KBM-7 (cell line): ENCODE data around the gene PCNX2.

Experiments used
- DNase-seq: peaks from one replicate; pipeline ENCODE4 v3.0.0-alpha.2; 2015
- in situ Hi-C: fragments of 300-500 bp; cut with MboI; formaldehyde crosslinking; loops from 2 replicates; pipeline ENCODE4 v1.14.3; 2020; ENCODE audit warnings: low sequenced_read_pairs, low pct_unique_long_range_greater_than_20kb, mixed read lengths

PCNX2 gene

GRCh38 chr1:233295237-233295974 lies at the start of gene PCNX2:
PCNX2 (minus strand) TSS chr1:233295725; CDS start chr1:233295478, 247 bp downstream.
- DNase-seq, result peak; percentile 26
- in situ Hi-C loops, result no loop called here

- DNase-seq, result no peak
- in situ Hi-C loops, result no loop called here
Measured at GRCh38 chr1:233343262-233343661, 47.7 kb upstream of the PCNX2 start.

GRCh38 chr1:233342086-233342485 lies 46.6 kb upstream of the PCNX2 start:
- no peak for DNase-seq
- in situ Hi-C loops, result no loop called here

GRCh38 chr1:233340966-233341516 lies 45.5 kb upstream of the PCNX2 start:
- DNase-seq, result peak; percentile 42
- in situ Hi-C loops, result no loop called here

- DNase-seq, result no peak
- in situ Hi-C loops, result no loop called here
Measured at GRCh38 chr1:233340031-233340555, 44.6 kb upstream of the PCNX2 start.

DNA sequence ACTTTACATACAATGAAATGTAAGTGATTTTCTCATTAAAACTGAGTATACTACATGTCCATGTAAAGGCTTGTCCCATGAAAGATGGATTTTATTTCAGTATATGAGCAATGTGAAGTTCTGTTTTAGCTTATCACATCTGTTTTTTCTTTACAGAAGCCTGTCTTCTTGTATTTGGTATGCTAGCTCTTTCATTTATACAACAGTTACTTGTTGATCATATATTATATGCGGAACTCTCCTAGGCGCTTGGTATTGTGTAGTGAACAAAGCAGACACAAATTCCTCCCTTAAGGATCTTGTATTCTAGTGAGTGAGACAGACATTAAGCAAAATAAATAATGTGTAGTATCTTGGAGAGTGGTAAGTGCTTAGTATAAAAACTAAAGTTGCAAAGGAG lies 42.6 kb upstream of the PCNX2 start:
- in situ Hi-C loops, result no loop called here
- no peak for DNase-seq

GRCh38 chr1:233337505-233337904 lies 42.0 kb upstream of the PCNX2 start:
- in situ Hi-C loops, result no loop called here
- DNase-seq, result no peak

GRCh38 chr1:233336554-233337456 lies 41.3 kb upstream of the PCNX2 start:
- DNase-seq, result no peak
- in situ Hi-C loops, result no loop called here

DNA sequence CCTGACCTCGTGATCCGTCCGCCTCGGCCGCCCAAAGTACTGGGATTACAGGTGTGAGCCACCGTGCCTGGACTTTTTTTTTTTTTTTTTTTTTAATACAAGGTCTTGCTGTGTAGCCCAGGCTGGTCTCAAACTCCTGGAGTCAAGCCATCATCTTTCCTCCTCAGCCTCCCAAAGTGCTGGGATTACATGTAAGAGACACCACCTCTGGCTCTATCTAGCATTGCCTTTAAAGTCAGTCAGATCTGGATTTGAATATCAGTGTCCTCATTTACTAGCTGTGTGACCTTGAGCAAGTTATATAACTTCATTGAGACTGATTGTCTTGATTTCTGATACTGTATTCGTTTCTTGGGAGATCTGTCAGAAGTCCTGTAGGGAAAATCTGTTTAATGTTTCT lies 38.6 kb upstream of the PCNX2 start:
- DNase-seq, result no peak
- in situ Hi-C loops, result no loop called here

- peak; percentile 23 for DNase-seq
- in situ Hi-C loops, result no loop called here
Measured at GRCh38 chr1:233333086-233333485, 37.6 kb upstream of the PCNX2 start.

- in situ Hi-C loops, result no loop called here
- peak; percentile 20 for DNase-seq
Measured at GRCh38 chr1:233331676-233332519, 36.4 kb upstream of the PCNX2 start.

- in situ Hi-C loops, result no loop called here
- peak; percentile 29 for DNase-seq
Measured at GRCh38 chr1:233328142-233328921, 32.8 kb upstream of the PCNX2 start.

DNA sequence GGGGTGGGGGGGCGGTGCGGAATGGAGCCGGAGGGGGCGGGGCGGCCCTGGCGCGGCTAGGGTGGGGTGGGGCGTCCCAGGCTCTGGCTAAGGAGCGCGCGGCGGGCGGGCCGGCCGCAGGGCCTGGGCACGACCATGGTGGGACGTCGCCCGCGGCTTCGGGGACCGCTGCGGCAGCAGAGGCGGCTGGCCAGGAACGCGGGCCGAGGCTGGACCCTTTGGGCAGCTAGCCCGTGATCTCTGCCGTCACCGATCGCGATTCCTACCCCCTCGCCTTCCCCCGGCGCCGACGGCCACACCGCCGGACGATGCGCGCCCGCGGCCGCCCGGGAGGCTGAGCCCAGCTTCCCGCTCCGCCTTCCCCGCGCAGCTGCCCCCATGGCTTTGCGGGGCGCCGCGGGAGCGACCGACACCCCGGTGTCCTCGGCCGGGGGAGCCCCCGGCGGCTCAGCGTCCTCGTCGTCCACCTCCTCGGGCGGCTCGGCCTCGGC lies 32.2 kb upstream of the PCNX2 start, which contains the start of gene MAP3K21:
TSS of gene MAP3K21 (plus strand) at position 74 of the 491 bp plus-strand sequence. CDS start at position 379, 305 bp downstream.
- DNase-seq, result peak; percentile 43
- in situ Hi-C loops, result no loop called here

GRCh38 chr1:233326811-233327650 lies 31.5 kb upstream of the PCNX2 start:
- in situ Hi-C loops, result no loop called here

GRCh38 chr1:233326319-233326718 lies 30.8 kb upstream of the PCNX2 start:
- no peak for DNase-seq
- in situ Hi-C loops, result no loop called here

More at GRCh38 chr1:233326811-233327650, 31.5 kb upstream of the PCNX2 start:
- DNase-seq, result peak; percentile 85

GRCh38 chr1:233323718-233324117 lies 28.2 kb upstream of the PCNX2 start:
- no peak for DNase-seq
- in situ Hi-C loops, result no loop called here

DNA sequence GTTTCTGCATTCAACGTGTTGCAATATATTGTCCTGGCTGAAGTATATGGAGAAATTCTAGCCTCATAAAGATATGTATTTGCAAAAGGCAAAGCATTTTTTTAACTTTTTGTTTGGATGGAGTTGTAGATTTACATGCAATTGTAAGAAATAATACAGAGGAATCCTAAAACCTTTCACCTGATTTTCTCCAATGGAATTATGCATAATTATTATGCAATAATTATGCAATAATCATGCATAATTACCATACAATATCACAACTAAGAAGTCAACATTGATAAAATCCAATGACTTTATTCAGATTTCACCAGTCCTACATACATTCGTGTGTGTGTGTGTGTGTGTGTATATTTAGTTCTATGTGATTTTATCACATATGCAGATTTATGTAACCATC lies 24.5 kb upstream of the PCNX2 start:
- in situ Hi-C loops, result no loop called here

More for the DNA sequence above, 24.5 kb upstream of the PCNX2 start:
- DNase-seq, result no peak
